HFFc6 (cell line): ENCODE results near the gene OGFRL1. TPM values are rescaled to one million over a fixed set of nuclear protein-coding genes. Genes with fewer than 3 reads are reported as not detected.
A peak's percentile ranks its signal among the peaks of the same experiment; 100 is the strongest.

ENCODE experiments used
- DNase-seq: peaks from one replicate; pipeline ENCODE4 v3.0.0-alpha.2; 2018
- H3K27ac Mint-ChIP-seq: 2 replicates; pipeline ENCODE4 v1.8.0; 2020; ENCODE audit warnings: mild to moderate bottlenecking, mixed read lengths
- H3K27me3 Mint-ChIP-seq: 2 replicates; pipeline ENCODE4 v1.8.0; 2021; ENCODE audit warnings: mild to moderate bottlenecking, moderate library complexity, mixed read lengths; ENCODE audit not compliant: insufficient read depth
- H3K36me3 Mint-ChIP-seq: 2 replicates; pipeline ENCODE4 v1.8.0; 2021; ENCODE audit warnings: low read depth, mixed read lengths
- H3K4me1 Mint-ChIP-seq: 2 replicates; pipeline ENCODE4 v1.8.0; 2020; ENCODE audit warnings: low read depth, mixed read lengths
- H3K4me3 Mint-ChIP-seq: 2 replicates; pipeline ENCODE4 v1.8.0; 2020; ENCODE audit warnings: mild to moderate bottlenecking, moderate library complexity, mixed read lengths
- H3K9me3 Mint-ChIP-seq: 2 replicates; pipeline ENCODE4 v1.8.0; 2020; ENCODE audit warnings: mild to moderate bottlenecking, mixed read lengths
- total RNA-seq, 6 experiments: library from RNA; stranded (reverse); fragmentation: NEBNext Ultra II Directional; extraction: Animal tissue kit (Norgen Biotek cat#: 25700); gene quantifications; 2 replicates in 1 of 6; 3 replicates in 5 of 6; pipeline ENCODE4 v1.2.3, GENCODE V29; 2021
- TF ChIP-seq, protein P1 (sequence below): fragments of 200-600 bp; sonication (generic); IDR thresholded peaks from 2 replicates; pipeline ENCODE4 v1.5.0; 2021; ENCODE audit warnings: antibody characterized with exemption, mild to moderate bottlenecking

The OGFRL1 gene
- total RNA-seq, 6 experiments from 2014 or later: 21.4 to 34.5 (median 25.2) TPM

DNA sequence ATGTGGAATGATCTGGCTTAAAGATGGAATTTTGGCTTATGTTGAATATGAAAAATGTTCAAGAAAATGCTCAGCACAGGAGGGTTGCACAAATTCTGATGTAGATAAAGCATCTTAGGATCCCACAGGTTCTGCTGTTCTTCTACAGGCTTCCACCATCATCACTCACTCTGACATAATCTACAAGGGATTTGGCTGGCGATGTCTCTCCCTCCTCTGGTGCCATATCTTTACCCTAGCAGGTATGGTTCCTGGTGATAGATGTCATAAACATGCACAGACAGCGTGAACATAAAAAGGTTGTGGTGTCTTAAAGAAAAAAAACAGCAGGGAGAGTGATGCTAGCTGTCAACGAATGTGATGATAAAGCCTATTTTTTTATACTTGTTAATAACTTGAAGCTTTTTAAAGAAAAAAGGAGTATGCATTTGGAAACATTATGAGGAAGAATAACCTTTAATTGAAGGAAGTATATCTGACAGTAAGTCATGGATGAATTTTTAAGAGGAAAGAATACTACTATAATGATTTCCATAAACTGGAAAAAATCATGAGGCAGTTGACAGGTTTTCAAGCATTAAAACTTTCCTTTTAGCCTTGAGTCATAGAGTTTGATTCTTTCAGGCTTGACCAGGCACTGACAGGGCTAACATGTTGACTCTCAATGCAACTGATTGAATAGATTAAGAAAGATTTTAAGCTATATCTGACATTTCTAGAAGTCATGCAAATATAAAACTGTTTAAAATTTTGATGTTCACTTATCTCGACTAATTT, 50.1 kb downstream of the OGFRL1 start:
- Mint-ChIP-seq H3K4me1 (peaks cover 57% of the 10 kb centered on the region), H3K27ac (no peak overlapping the region), H3K4me3 (no peak overlapping the region), H3K9me3 (peaks cover 4% of the 10 kb centered on the region; the same call in 1 of the 2 replicates), H3K27me3 (no peaks in the 10 kb centered on the region), H3K36me3 (peaks cover 9% of the 10 kb centered on the region)
- TF ChIP-seq, protein P1, sequence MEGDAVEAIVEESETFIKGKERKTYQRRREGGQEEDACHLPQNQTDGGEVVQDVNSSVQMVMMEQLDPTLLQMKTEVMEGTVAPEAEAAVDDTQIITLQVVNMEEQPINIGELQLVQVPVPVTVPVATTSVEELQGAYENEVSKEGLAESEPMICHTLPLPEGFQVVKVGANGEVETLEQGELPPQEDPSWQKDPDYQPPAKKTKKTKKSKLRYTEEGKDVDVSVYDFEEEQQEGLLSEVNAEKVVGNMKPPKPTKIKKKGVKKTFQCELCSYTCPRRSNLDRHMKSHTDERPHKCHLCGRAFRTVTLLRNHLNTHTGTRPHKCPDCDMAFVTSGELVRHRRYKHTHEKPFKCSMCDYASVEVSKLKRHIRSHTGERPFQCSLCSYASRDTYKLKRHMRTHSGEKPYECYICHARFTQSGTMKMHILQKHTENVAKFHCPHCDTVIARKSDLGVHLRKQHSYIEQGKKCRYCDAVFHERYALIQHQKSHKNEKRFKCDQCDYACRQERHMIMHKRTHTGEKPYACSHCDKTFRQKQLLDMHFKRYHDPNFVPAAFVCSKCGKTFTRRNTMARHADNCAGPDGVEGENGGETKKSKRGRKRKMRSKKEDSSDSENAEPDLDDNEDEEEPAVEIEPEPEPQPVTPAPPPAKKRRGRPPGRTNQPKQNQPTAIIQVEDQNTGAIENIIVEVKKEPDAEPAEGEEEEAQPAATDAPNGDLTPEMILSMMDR: no peak
- no peak for DNase-seq

DNA sequence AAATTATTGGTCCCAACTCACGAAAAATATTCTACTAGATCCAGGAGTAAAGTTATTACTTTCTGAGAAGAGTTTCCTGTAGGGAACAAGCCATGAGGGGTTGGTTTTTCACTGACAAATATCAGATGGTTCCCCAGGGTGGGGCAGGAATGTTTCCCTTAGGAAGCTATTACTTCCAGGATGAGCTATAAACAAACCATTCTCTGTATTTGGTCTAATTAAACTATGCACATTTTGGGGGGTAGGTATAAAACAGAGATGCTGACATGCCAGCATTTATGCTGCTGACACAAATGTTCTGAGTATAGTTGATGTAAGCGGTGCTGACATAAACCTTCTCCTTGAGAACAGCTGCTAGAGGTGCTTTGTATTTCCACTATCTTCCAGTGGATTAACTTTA, 54.2 kb downstream of the OGFRL1 start:
- DNase-seq: no peak
- peaks cover 31% of the 10 kb centered on the region for H3K4me1 Mint-ChIP-seq
- TF ChIP-seq, protein P1: no peak
- H3K27ac Mint-ChIP-seq: no peak overlapping the region
- H3K36me3 Mint-ChIP-seq: peaks cover 9% of the 10 kb centered on the region; the same call in 1 of the 2 replicates
- no peak overlapping the region for H3K4me3 Mint-ChIP-seq
- H3K9me3 Mint-ChIP-seq: no peaks in the 10 kb centered on the region
- H3K27me3 Mint-ChIP-seq: no peaks in the 10 kb centered on the region

DNA sequence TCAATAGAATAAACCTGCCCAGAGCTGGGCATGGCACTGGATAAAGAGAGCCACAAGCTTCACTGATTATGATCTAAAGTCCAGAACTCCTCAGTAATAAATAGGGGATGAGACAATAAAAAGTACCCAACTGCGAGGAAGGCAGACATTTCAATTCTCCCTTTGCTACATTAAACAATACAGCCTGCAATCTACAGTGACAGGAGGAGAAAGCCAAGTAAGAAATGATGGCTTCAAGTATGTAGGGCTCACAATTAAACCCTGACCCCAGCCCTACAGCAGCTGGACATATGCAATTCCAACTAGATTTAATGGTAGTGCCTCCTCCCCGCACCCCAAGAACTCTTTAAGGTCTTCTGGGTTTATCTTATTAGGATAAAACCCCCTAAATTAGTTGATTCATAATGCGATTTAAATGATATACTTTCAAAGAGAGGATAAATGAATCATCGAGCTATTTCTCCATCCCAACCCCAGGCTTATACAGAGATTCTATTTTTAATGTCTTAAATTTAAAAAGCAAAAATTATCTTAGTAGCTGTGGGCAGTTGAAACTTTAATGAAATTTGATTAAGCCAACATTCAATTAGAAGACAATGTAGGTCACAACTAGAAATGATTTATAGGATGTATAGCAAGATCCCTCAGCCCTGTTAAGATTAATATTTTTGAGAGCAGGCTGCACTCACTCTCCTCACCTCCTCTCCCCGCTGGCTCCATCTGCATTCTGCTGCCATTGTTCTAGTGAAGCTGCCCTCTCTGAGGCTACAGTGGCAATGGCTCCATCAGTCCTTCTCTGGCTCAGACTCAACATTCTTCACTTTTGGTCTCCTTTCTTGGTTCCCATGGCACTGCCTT, 57.1 kb downstream of the OGFRL1 start:
- TF ChIP-seq, protein P1: no peak
- H3K9me3 Mint-ChIP-seq: no peaks in the 10 kb centered on the region
- no peak overlapping the region for H3K4me3 Mint-ChIP-seq
- peaks cover 46% of the 10 kb centered on the region for H3K4me1 Mint-ChIP-seq
- H3K27me3 Mint-ChIP-seq: no peaks in the 10 kb centered on the region
- H3K27ac Mint-ChIP-seq: peak overlapping the region; percentile 22; the same call in 1 of the 2 replicates
- no peak for DNase-seq
- peaks cover 9% of the 10 kb centered on the region; the same call in 1 of the 2 replicates for H3K36me3 Mint-ChIP-seq

DNA sequence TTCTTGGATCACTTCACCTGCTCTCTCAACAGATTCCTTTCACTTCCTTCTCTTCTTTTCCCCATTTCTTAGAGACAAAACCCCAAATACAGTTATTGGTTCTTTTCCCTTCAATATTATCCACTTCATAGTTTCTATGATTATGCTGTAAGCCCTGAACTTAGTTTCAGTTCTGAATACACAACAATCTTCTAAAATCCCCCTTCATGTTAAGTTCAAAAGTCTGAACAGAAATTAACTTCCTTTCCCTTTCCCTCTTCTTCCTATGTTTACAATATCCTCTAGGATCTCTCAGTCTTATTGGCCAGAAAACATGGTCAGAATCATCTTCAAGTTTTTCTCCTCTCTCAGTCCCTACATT, 57.7 kb downstream of the OGFRL1 start:
- H3K36me3 Mint-ChIP-seq: peaks cover 9% of the 10 kb centered on the region; the same call in 1 of the 2 replicates
- no peaks in the 10 kb centered on the region for H3K27me3 Mint-ChIP-seq
- TF ChIP-seq, protein P1: no peak
- H3K27ac Mint-ChIP-seq: peak overlapping the region; percentile 22; the same call in 1 of the 2 replicates
- no peaks in the 10 kb centered on the region for H3K9me3 Mint-ChIP-seq
- DNase-seq: no peak
- H3K4me1 Mint-ChIP-seq: peaks cover 52% of the 10 kb centered on the region
- no peak overlapping the region for H3K4me3 Mint-ChIP-seq

DNA sequence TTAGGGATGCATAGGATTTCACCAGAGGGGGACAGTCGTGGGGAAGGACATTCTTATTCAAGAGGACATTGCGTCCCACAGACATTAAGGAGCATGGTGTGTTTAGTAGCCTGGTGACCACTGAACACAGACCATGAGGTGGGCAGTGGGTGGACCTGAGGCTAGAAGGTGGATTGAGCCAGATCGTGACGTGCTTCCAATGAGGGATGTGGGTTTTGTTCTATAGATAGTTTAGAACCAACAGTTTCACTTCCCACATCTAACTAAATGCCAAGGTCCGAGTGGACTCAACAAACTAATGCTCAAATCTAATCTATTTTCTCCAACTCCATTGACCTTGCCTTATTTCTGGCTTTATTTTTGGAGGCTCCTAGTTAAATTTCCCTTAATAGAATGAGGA, 58.5 kb downstream of the OGFRL1 start:
- DNase-seq: no peak
- H3K27ac Mint-ChIP-seq: no peak overlapping the region
- peaks cover 9% of the 10 kb centered on the region; the same call in 1 of the 2 replicates for H3K36me3 Mint-ChIP-seq
- no peak overlapping the region for H3K4me3 Mint-ChIP-seq
- H3K4me1 Mint-ChIP-seq: peaks cover 56% of the 10 kb centered on the region
- H3K9me3 Mint-ChIP-seq: no peaks in the 10 kb centered on the region
- H3K27me3 Mint-ChIP-seq: no peaks in the 10 kb centered on the region
- TF ChIP-seq, protein P1: no peak
